ENCODE measurements around the gene PCDHB8. TPM values are rescaled to one million over a fixed set of nuclear protein-coding genes. Genes with fewer than 3 reads are reported as not detected.
A peak's percentile ranks its signal among the peaks of the same experiment; 100 is the strongest.
"Not testable (repeated sequence)": the region's sequence is repeated elsewhere in the genome, so short reads cannot be mapped to it uniquely, and the experiment has no call there.

Gene PCDHB8
- total RNA-seq, 1 donor from 2014 or later: 0.99 TPM

DNA sequence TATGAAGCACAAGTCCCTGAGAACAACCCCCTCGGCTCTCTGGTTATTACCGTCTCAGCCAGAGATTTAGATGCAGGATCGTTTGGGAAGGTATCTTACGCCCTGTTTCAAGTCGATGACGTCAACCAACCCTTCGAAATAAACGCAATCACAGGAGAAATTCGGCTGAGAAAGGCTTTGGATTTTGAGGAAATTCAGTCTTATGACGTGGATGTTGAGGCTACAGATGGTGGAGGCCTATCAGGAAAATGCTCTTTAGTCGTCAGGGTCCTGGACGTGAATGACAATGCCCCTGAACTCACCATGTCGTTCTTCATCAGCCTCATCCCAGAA, 26.6 kb upstream of the PCDHB8 start:
- Mint-ChIP-seq H3K36me3 (peaks cover 7% of the 10 kb centered on the region), H3K4me3 (no peak overlapping the region), H3K27ac (no peak overlapping the region), H3K27me3 (no peaks in the 10 kb centered on the region), H3K9me3 (peaks cover 12% of the 10 kb centered on the region), H3K4me1 (ENCODE audit: unreplicated experiment) (no peaks in the 10 kb centered on the region)
- TF ChIP-seq, protein P1, sequence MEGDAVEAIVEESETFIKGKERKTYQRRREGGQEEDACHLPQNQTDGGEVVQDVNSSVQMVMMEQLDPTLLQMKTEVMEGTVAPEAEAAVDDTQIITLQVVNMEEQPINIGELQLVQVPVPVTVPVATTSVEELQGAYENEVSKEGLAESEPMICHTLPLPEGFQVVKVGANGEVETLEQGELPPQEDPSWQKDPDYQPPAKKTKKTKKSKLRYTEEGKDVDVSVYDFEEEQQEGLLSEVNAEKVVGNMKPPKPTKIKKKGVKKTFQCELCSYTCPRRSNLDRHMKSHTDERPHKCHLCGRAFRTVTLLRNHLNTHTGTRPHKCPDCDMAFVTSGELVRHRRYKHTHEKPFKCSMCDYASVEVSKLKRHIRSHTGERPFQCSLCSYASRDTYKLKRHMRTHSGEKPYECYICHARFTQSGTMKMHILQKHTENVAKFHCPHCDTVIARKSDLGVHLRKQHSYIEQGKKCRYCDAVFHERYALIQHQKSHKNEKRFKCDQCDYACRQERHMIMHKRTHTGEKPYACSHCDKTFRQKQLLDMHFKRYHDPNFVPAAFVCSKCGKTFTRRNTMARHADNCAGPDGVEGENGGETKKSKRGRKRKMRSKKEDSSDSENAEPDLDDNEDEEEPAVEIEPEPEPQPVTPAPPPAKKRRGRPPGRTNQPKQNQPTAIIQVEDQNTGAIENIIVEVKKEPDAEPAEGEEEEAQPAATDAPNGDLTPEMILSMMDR (conservative IDR thresholded peaks at IDR 0.05): no peak
- DNase-seq (ENCODE audit: extremely low spot score, unreplicated experiment): no peak

DNA sequence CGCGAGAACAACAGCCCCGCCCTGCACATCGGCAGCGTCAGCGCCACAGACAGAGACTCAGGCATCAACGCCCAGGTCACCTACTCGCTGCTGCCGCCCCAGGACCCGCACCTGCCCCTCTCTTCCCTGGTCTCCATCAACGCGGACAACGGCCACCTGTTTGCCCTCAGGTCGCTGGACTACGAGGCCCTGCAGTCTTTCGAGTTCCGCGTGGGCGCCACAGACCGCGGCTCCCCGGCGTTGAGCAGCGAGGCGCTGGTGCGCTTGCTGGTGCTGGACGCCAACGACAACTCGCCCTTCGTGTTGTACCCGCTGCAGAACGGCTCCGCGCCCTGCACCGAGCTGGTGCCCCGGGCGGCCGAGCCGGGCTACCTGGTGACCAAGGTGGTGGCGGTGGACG, 26.0 kb upstream of the PCDHB8 start:
- not testable (repeated sequence) for H3K27ac Mint-ChIP-seq; H3K36me3 Mint-ChIP-seq; H3K4me1 Mint-ChIP-seq (ENCODE audit: unreplicated experiment); H3K4me3 Mint-ChIP-seq; H3K27me3 Mint-ChIP-seq; DNase-seq (ENCODE audit: extremely low spot score, unreplicated experiment)
- peaks cover 19% of the 10 kb centered on the region for H3K9me3 Mint-ChIP-seq

DNA sequence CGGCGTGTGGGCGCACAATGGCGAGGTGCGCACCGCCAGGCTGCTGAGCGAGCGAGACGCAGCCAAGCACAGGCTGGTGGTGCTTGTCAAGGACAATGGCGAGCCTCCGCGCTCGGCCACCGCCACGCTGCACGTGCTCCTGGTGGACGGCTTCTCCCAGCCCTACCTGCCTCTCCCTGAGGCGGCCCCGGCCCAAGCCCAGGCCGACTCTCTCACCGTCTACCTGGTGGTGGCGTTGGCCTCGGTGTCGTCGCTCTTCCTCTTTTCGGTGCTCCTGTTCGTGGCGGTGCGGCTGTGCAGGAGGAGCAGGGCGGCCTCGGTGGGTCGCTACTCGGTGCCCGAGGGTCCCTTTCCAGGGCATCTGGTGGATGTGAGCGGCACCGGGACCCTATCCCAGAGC, 25.5 kb upstream of the PCDHB8 start:
- H3K27ac Mint-ChIP-seq; H3K27me3 Mint-ChIP-seq; H3K36me3 Mint-ChIP-seq; H3K4me1 Mint-ChIP-seq (ENCODE audit: unreplicated experiment); H3K4me3 Mint-ChIP-seq; DNase-seq (ENCODE audit: extremely low spot score, unreplicated experiment): not testable (repeated sequence)
- peaks cover 21% of the 10 kb centered on the region for H3K9me3 Mint-ChIP-seq

DNA sequence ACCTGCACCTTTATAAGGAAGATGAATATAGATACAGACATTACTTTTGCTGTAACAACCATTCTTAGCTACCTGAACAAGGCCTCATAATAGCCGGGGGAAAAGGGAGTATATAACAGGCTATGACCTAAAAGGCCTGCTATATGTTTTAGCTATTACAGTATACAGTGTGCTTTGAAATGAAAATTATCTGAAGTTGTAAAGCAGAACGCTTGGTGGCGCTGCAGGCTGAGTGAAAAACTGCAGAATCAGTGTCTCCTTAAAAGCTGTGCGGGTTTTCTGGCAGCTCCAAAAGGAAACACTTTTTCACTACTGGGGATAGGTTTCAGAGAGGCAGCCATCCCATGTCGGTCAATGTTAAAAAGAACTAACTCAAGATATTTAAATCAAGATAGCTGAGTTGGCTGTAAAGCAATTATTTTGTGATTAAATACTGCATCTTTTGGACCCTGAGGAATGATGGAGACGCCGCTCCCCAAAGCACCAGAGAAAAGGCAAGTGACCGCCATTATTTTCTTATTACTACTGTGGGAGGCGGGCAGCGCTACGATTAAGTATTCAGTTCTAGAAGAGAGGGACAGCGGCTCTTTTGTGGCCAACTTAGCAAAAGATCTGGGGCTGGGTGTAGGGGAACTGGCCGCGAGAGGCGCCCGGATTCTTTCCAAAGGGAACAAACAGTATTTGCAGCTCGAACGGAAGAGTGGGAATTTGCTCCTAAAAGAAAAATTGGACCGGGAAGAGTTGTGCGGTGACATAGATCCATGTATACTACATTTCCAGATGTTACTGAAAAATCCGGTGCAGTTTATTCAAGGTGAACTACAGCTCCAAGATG, 21.8 kb upstream of the PCDHB8 start:
- Mint-ChIP-seq H3K9me3 (peaks cover 10% of the 10 kb centered on the region), H3K36me3 (no peaks in the 10 kb centered on the region), H3K27ac (no peak overlapping the region), H3K27me3 (no peaks in the 10 kb centered on the region), H3K4me1 (ENCODE audit: unreplicated experiment) (no peaks in the 10 kb centered on the region), H3K4me3 (no peak overlapping the region)
- DNase-seq (ENCODE audit: extremely low spot score, unreplicated experiment): no peak
- TF ChIP-seq, protein P1 (conservative IDR thresholded peaks at IDR 0.05): peak; percentile 28

DNA sequence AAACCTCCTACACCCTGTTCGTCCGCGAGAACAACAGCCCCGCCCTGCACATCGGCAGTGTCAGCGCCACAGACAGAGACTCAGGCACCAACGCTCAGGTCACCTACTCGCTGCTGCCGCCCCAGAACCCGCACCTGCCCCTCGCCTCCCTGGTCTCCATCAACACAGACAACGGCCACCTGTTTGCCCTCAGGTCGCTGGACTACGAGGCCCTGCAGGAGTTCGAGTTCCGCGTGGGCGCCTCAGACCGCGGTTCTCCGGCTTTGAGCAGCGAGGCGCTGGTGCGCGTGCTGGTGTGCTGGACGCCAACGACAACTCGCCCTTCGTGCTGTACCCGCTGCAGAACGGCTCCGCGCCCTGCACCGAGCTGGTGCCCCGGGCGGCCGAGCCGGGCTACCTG, 20.2 kb upstream of the PCDHB8 start:
- not testable (repeated sequence) for H3K36me3 Mint-ChIP-seq; H3K27me3 Mint-ChIP-seq; H3K4me3 Mint-ChIP-seq; H3K4me1 Mint-ChIP-seq (ENCODE audit: unreplicated experiment); H3K27ac Mint-ChIP-seq; DNase-seq (ENCODE audit: extremely low spot score, unreplicated experiment)
- H3K9me3 Mint-ChIP-seq: peaks cover 10% of the 10 kb centered on the region

DNA sequence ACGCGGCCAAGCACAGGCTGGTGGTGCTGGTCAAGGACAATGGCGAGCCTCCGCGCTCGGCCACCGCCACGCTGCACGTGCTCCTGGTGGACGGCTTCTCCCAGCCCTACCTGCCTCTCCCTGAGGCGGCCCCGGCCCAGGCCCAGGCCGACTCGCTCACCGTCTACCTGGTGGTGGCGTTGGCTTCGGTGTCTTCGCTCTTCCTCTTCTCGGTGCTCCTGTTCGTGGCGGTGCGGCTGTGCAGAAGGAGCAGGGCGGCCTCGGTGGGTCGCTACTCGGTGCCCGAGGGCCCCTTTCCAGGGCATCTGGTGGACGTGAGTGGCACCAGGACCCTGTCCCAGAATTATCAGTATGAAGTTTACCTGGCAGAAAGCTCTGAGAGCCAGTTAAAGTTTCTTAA, 19.7 kb upstream of the PCDHB8 start:
- H3K4me3 Mint-ChIP-seq; H3K36me3 Mint-ChIP-seq; H3K27ac Mint-ChIP-seq; DNase-seq (ENCODE audit: extremely low spot score, unreplicated experiment); H3K4me1 Mint-ChIP-seq (ENCODE audit: unreplicated experiment); H3K27me3 Mint-ChIP-seq: not testable (repeated sequence)
- H3K9me3 Mint-ChIP-seq: peaks cover 10% of the 10 kb centered on the region

DNA sequence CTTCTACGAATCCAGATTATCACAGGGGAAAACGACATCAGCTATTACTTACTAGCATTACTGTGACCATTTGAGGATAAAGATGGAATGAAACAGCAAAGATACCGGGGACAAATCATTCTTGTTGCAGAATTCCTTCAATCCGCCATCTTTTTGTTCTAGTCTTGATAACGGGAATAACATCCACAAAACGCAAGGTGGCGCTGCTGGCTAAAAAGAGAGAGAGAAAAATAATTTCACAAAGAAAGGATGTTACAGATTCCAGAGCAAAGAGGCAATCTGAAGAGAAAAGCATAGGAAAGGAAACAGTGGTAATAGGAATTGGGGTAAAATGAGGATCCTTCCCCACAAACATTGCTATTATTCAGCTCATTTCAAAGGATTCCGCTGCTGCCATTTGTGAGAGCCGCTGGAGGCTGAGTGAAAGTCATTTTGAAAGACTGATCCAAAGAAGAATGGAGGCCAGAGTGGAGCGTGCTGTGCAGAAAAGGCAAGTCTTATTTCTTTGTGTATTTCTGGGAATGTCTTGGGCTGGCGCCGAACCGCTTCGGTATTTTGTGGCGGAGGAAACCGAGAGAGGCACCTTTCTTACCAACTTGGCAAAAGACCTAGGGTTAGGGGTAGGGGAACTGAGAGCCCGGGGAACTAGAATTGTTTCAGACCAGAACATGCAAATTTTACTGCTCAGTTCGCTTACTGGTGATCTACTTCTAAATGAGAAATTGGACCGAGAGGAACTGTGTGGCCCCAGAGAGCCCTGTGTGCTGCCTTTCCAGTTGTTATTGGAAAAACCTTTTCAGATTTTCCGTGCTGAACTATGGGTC, 5.0 kb upstream of the PCDHB8 start, which contains the start of gene PCDHB7:
TSS of gene PCDHB7 (plus strand) at position 264 of the 824 bp plus-strand sequence. CDS start at position 456, 192 bp downstream.
- Mint-ChIP-seq H3K4me3 (no peak within 1 kb of the TSS), H3K27me3 (no peaks in the 10 kb centered on the region), H3K9me3 (peaks cover 5% of the 10 kb centered on the region), H3K27ac (no peak within 1 kb of the TSS), H3K36me3 (no peaks in the 10 kb centered on the region), H3K4me1 (ENCODE audit: unreplicated experiment) (no peaks in the 10 kb centered on the region)
- no peak for DNase-seq (ENCODE audit: extremely low spot score, unreplicated experiment)
- TF ChIP-seq, protein P1 (conservative IDR thresholded peaks at IDR 0.05): peak; percentile 60

DNA sequence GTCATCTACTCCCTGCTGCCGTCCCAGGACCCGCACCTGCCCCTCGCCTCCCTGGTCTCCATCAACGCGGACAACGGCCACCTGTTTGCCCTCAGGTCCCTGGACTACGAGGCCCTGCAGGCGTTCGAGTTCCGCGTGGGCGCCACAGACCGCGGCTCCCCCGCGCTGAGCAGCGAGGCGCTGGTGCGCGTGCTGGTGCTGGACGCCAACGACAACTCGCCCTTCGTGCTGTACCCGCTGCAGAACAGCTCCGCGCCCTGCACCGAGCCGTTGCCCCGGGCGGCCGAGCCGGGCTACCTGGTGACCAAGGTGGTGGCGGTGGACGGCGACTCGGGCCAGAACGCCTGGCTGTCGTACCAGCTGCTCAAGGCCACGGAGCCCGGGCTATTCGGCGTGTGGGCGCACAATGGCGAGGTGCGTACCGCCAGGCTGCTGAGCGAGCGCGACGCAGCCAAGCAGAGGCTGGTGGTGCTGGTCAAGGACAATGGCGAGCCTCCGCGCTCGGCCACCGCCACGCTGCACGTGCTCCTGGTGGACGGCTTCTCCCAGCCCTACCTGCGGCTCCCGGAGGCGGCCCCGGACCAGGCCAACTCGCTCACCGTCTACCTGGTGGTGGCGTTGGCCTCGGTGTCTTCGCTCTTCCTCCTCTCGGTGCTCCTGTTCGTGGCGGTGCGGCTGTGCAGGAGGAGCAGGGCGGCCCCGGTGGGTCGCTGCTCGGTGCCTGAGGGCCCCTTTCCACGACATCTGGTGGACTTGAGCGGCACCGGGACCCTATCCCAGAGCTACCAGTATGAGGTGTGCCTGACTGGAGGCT, 3.1 kb upstream of the PCDHB8 start:
- not testable (repeated sequence) for H3K9me3 Mint-ChIP-seq; H3K4me3 Mint-ChIP-seq; H3K27ac Mint-ChIP-seq; H3K36me3 Mint-ChIP-seq; H3K27me3 Mint-ChIP-seq; DNase-seq (ENCODE audit: extremely low spot score, unreplicated experiment); H3K4me1 Mint-ChIP-seq (ENCODE audit: unreplicated experiment)
